Liver (tissue), 3 donors: Measurements from ENCODE around the gene RTL1.

ENCODE experiments used
- FOXA2 ChIP-seq: IDR thresholded peaks from 2 replicates; pipeline ENCODE4 v1.6.1; 2016; ENCODE audit warnings: antibody characterized with exemption
- HNF4A ChIP-seq, 2 donors: conservative IDR thresholded peaks; 2 replicates each; pipeline ENCODE4 v1.6.1; 2016; ENCODE audit warnings: antibody characterized with exemption in 2 of 2, mild to moderate bottlenecking in 2 of 2
- RAD21 ChIP-seq, 2 donors: IDR thresholded peaks; 2 replicates each; pipeline ENCODE4 v1.6.1; 2016; ENCODE audit warnings: antibody characterized with exemption in 2 of 2, mild to moderate bottlenecking in 2 of 2
- SP1 ChIP-seq: IDR thresholded peaks from 2 replicates; pipeline ENCODE4 v1.6.1; 2018; ENCODE audit warnings: antibody characterized with exemption, mild to moderate bottlenecking
- TAF1 ChIP-seq: conservative IDR thresholded peaks from 2 replicates; pipeline ENCODE4 v1.6.1; 2016; ENCODE audit warnings: antibody characterized with exemption, mild to moderate bottlenecking
- TF ChIP-seq, protein P1 (sequence below): fragments of 150-350 bp; IDR thresholded peaks from 2 replicates; pipeline ENCODE4 v1.5.1; 2017; ENCODE audit warnings: improper control_type of control experiment, low read depth, low read length; ENCODE audit not compliant: missing input control
- donor health status: healthy.
- donor health status: healthy.

DNA sequence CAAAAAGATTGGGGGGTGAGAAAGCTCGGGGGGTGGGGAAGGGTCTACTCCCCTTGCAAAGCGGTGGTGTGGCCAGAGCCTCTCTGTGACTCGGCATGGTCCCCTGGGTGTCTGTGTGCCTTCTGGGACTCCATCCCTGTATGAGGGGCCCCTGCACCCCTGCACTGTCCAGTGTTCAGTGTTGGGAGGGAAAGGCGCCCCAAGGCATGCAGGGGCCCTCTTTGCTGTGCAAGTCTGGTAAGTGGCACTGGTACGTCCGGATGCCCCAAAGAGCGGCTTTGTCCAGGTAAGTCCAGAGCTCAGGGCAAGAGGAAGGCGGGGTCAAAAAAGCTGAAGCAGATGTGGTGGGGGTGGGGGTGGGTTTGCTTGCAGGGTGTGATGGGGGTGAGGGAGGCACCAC, 23.7 kb downstream of the RTL1 start:
- TF ChIP-seq, protein P1, sequence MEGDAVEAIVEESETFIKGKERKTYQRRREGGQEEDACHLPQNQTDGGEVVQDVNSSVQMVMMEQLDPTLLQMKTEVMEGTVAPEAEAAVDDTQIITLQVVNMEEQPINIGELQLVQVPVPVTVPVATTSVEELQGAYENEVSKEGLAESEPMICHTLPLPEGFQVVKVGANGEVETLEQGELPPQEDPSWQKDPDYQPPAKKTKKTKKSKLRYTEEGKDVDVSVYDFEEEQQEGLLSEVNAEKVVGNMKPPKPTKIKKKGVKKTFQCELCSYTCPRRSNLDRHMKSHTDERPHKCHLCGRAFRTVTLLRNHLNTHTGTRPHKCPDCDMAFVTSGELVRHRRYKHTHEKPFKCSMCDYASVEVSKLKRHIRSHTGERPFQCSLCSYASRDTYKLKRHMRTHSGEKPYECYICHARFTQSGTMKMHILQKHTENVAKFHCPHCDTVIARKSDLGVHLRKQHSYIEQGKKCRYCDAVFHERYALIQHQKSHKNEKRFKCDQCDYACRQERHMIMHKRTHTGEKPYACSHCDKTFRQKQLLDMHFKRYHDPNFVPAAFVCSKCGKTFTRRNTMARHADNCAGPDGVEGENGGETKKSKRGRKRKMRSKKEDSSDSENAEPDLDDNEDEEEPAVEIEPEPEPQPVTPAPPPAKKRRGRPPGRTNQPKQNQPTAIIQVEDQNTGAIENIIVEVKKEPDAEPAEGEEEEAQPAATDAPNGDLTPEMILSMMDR: no peak
- TF ChIP-seq SP1 (no peak), TAF1 (no peak), RAD21 (IDR thresholded peaks at IDR 0.05) (no peak), HNF4A (conservative IDR thresholded peaks at IDR 0.05) (no peak), FOXA2 (no peak)
